ENCODE data around the gene NME4. TPM values are rescaled to one million over a fixed set of nuclear protein-coding genes. Genes with fewer than 3 reads are reported as not detected.
A peak's percentile ranks its signal among the peaks of the same experiment; 100 is the strongest.

The NME4 gene
- total RNA-seq, 4 donors from 2014 or later, result 31.7 to 65.0 (median 59.7) TPM

DNA sequence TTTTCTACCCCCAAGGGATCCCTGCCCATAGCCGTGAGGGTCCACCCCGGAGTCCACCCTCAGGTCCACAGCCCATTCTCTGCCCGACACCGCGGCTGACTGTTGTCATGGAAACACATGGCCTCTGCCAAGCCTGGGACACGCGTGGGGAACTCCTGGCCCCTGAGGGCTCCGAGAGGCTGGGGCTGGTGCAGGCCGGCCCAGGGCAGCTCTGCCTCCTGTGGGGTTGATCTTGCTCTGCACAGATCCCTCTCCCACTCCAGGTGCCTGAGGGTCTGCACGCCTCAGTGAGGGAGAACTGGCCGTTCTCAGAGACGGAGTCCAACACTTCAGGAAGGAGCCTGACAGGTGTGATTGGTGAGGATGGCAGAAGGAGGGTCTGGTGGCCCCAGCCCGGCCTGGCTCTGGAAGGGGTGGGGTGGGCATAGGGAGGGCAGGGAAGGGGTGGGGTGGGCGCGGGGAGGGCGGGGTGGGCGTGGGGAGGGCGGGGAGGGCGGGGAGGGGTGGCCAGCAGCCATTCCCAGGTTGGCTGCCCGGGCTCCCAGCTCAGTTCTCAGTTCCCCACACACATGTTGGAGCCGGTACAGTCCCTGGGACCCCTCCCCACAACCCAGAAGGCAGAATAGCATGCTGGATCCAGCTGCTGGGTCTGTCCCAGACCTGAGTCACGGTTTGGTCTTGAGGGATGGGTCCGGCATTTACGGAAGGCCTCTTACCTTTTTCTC, 33.1 kb upstream of the NME4 start:
- H3K9me3 ChIP-seq, result no peaks in the 10 kb centered on the region
- intact Hi-C loops (cut with DNase I), result no loop called here
- no peak overlapping the region for H3K4me3 ChIP-seq (replicated peaks in 1 of 3)
- H3K4me1 ChIP-seq, result no peaks in the 10 kb centered on the region
- DNase-seq, result peak; percentile 52 to 56
- H3K27me3 ChIP-seq, result no peaks in the 10 kb centered on the region
- peaks cover 23 to 26% of the 10 kb centered on the region in 2 donors for H3K36me3 ChIP-seq
- no peak for TF ChIP-seq POLR2A (IDR thresholded peaks at IDR 0.05)
- TF ChIP-seq, protein P1, sequence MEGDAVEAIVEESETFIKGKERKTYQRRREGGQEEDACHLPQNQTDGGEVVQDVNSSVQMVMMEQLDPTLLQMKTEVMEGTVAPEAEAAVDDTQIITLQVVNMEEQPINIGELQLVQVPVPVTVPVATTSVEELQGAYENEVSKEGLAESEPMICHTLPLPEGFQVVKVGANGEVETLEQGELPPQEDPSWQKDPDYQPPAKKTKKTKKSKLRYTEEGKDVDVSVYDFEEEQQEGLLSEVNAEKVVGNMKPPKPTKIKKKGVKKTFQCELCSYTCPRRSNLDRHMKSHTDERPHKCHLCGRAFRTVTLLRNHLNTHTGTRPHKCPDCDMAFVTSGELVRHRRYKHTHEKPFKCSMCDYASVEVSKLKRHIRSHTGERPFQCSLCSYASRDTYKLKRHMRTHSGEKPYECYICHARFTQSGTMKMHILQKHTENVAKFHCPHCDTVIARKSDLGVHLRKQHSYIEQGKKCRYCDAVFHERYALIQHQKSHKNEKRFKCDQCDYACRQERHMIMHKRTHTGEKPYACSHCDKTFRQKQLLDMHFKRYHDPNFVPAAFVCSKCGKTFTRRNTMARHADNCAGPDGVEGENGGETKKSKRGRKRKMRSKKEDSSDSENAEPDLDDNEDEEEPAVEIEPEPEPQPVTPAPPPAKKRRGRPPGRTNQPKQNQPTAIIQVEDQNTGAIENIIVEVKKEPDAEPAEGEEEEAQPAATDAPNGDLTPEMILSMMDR (IDR thresholded peaks at IDR 0.05), result no peak
- WGBS, 2 donors, result 0 to 28% methylated on average over 1 to 8 of the region's 24 CpGs
- no peak overlapping the region for H3K27ac ChIP-seq

DNA sequence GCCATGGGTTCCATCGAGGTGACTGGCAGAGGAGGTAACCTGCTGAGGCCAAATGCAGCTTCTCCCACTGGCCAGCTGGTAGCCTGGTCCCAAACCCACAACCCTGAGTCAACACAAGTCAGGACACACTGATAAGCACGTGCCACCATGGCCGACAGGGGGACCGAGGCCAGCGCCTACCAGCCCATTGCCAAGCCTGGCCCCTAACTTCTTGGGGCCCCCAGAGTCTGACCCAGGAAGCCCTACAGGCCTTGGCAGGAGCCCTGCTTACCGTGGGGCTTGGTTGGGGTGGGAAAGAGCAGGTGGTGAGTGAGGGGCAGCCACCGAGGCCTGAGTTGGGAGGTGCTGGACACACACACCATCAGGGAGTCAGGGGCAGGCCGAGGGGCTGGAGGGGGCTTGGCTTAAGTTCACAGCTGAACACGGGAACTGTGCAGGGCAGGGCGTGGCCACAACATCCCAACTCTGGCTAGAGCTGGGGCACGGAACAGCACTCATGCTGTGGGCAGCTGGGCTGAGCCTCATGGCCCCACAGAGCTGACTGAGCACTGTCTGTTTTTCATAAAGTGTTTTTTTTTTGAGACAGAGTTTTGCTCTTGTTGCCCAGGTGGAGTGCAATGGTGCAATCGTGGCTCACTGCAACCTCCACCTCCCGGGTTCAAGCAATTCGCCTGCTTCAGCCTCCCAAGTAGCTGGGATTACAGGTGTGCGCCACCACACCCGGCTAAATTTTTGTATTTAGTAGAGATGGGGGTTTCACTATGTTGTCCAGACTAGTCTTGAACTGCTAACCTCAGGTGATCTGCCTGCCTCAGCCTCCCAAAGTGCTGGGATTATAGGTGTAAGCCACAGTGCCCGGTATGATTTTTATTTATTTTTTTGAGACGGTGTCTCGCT, 32.2 kb upstream of the NME4 start:
- H3K36me3 ChIP-seq, result peaks cover 23 to 26% of the 10 kb centered on the region in 2 donors
- H3K9me3 ChIP-seq, result no peaks in the 10 kb centered on the region
- no peaks in the 10 kb centered on the region for H3K27me3 ChIP-seq
- WGBS, 2 donors, result 55 to 61% methylated on average over 17 to 19 of the region's 19 CpGs
- no peak overlapping the region for H3K27ac ChIP-seq
- DNase-seq, result no peak
- TF ChIP-seq POLR2A (IDR thresholded peaks at IDR 0.05), result no peak
- TF ChIP-seq, protein P1 (IDR thresholded peaks at IDR 0.05), result no peak
- peaks cover 4 to 9% of the 10 kb centered on the region in 2 donors for H3K4me1 ChIP-seq
- H3K4me3 ChIP-seq (replicated peaks in 1 of 3), result no peak overlapping the region
- intact Hi-C loops (cut with DNase I), result no loop called here

DNA sequence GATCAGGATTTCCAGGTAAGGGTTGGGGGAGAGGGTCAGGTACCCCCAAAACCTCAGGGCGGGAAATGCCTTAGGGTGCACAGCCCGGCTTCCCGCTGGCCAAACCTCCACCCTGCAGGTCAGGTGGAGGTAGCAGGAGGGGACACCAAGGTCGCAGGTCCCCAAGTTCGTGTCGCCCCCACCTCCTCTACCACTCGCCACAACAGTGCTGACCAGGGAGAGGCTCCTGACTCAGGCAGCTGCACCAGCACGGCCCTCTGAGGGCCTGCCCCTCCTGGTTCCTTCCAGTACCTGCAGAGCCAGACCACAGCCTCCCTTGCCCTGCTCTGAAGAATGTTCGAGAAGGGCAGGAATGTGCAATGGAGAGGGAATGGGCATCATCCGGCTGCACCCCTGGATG, 30.5 kb upstream of the NME4 start:
- Histone ChIP-seq H3K36me3 (peaks cover 23 to 26% of the 10 kb centered on the region in 2 donors), H3K4me1 (peaks cover 6 to 17% of the 10 kb centered on the region in 2 donors), H3K27me3 (no peaks in the 10 kb centered on the region), H3K9me3 (no peaks in the 10 kb centered on the region), H3K4me3 (replicated peaks in 1 of 3) (no peak overlapping the region), H3K27ac (no peak overlapping the region)
- WGBS, 2 donors, result 83 to 90% methylated on average over 4 to 8 of the region's 10 CpGs
- TF ChIP-seq, protein P1 (IDR thresholded peaks at IDR 0.05), result no peak
- TF ChIP-seq POLR2A (IDR thresholded peaks at IDR 0.05), result no peak
- DNase-seq, result no peak
- intact Hi-C loops (cut with DNase I), result no loop called here

DNA sequence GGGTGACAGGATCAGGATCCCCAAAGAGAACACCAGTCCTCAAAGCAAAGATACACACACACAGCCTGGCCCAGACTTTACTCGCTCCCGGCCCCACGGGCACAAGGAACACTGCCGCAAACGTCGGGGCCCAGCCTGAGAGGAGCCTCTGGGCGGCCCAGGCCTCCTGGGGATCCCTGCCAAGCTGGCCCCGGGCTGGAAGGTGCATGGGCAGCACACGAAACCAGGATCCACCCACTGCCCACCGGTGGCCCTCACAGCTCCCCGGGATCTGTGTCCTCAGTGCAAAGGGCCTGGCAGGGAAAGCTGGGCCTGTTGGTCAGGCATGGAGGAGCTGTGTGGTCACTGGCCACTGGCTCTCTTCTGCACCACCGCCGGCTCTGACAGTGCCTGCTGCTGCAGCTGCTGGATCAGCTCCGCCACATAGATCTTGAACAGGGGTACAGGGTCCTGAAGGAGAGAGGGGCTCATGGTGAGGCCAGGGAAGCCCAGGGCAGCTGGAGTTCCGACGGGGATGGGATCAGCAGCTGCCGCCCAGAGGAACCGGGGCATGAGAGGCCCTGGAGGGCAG, 29.6 kb upstream of the NME4 start:
- no peak for DNase-seq
- no peak overlapping the region for H3K27ac ChIP-seq
- intact Hi-C loops (cut with DNase I), result no loop called here
- no peak overlapping the region for H3K4me3 ChIP-seq (replicated peaks in 1 of 3)
- WGBS, 2 donors, result 92 to 97% methylated on average over 6 to 15 of the region's 18 CpGs
- H3K27me3 ChIP-seq, result no peaks in the 10 kb centered on the region
- no peak for TF ChIP-seq POLR2A (IDR thresholded peaks at IDR 0.05)
- TF ChIP-seq, protein P1 (IDR thresholded peaks at IDR 0.05), result no peak
- H3K9me3 ChIP-seq, result no peaks in the 10 kb centered on the region
- peaks cover 6 to 17% of the 10 kb centered on the region in 2 donors for H3K4me1 ChIP-seq
- H3K36me3 ChIP-seq, result peaks cover 23 to 26% of the 10 kb centered on the region in 2 donors

Measured in thyroid gland (tissue), 4 donors.